GM12873 (cell line): ENCODE results near the gene EFTUD2.

ENCODE experiments used
- TF ChIP-seq, protein P1 (sequence below): IDR thresholded peaks from 2 replicates; pipeline ENCODE4 v1.5.1; 2012; ENCODE audit warnings: low read depth, mild to moderate bottlenecking, moderate library complexity, low read length, control low read depth; ENCODE audit not compliant: insufficient read depth; ENCODE audit errors: missing control alignments

The EFTUD2 gene

DNA sequence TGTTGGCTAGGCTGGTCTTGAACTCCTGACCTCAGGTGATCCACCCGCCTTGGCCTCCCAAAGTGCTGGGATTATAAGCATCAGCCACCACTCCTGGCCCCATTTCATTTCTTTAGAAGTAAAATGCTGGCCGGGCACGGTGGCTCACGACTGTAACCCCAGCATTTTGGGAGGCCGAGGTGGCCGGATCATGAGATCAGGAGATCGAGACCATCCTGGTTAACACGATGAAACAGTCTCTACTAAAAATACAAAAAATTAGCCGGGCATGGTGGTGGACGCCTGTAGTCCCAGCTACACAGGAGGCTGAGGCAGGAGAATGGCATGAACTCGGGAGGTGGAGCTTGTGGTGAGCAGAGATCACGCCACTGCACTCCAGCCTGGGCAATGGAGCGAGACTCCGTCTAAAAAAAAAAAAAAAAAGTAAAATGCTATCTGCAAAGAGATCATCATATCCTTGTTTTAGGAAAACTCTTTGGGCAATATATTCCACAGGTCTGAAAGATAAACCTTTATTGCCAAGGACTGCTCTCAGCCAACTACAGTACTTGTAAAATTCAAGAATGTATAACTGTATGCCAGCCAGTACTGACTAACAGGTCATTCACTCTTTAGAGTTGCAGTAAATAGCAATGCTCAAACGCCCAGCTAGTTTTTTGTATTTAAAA lies 73.0 kb downstream of the EFTUD2 start:
- TF ChIP-seq, protein P1, sequence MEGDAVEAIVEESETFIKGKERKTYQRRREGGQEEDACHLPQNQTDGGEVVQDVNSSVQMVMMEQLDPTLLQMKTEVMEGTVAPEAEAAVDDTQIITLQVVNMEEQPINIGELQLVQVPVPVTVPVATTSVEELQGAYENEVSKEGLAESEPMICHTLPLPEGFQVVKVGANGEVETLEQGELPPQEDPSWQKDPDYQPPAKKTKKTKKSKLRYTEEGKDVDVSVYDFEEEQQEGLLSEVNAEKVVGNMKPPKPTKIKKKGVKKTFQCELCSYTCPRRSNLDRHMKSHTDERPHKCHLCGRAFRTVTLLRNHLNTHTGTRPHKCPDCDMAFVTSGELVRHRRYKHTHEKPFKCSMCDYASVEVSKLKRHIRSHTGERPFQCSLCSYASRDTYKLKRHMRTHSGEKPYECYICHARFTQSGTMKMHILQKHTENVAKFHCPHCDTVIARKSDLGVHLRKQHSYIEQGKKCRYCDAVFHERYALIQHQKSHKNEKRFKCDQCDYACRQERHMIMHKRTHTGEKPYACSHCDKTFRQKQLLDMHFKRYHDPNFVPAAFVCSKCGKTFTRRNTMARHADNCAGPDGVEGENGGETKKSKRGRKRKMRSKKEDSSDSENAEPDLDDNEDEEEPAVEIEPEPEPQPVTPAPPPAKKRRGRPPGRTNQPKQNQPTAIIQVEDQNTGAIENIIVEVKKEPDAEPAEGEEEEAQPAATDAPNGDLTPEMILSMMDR, result no peak

DNA sequence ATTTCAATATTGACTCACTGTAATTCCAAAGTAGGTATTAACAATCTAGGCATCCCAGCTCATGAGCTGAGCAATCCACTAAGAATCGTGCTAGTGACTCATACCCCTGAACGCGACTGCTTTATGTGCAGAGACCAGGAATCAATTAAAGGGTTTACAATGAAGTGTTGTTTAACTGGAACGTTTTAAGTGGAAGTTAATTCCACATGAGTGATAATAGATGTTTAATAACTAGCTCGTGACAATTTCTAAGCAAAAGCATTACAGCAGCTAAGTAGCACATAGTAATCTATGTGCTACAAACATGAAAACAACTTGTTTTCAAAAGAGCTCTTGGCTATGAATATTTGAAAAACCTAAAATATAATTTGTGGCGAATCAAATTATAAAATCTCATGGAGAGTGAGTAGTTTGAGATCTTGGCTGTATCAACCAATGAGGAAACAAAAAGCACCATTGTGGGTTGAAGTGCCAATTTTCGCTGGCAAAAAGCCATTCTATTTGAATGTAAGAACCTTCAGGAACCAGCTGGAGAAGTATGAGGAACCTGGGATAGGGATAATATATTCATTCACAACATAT lies 78.5 kb downstream of the EFTUD2 start:
- TF ChIP-seq, protein P1, result no peak

DNA sequence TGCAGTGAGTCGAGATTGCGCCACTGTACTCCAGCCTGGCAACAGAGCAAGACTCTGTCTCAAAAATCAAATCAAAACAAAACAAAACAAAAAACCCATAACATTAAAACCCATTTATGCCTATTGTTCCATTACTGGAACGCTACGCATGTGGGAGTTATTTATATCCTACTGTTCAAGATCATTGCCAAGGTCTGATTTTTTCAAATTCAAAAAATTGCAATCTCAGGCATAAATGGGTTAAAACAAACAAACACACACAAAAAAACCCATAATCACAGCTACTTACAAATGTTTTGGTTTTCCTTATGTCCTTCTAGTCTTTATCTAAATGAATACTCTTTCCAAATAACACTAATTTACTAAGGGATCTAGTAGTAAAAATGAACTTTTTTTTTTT lies 87.0 kb downstream of the EFTUD2 start:
- TF ChIP-seq, protein P1, result no peak

DNA sequence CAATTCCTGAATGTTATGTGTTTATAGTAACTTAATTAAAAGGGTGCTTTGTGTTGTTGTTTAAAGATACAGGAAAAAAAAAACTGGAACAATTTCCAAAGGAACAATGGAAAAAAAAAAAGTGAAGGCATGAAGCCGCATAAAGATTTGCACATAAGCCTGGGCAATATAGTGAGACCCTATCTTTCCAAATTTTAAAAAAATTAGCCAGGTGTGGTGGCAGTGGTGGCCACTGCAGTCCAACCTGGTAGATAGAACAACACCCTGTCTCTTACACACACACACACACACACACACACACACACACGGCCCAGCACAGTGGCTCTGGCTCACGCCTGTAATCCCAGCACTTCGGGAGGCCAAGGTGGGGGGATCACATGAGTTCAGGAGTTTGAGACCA lies 91.1 kb downstream of the EFTUD2 start:
- TF ChIP-seq, protein P1, result no peak

DNA sequence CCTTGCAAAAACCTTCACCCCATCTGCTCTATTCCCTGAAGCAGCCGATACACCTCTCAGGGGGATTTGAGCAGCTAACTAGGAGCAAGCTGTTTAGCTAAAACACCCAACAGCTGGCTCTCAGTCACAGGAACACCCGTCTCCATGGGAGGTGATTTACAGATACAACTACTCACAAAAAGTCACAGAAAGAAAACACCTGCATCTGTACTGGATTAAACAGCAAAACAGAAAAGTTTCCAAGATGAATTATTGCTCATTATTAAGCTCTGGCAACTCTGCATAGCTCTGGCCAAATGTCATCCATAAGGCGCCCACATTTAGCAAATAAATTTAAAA lies 91.5 kb downstream of the EFTUD2 start:
- TF ChIP-seq, protein P1, result no peak

- TF ChIP-seq, protein P1, result no peak
Measured at GRCh38 chr17:44807093-44807816, 92.0 kb downstream of the EFTUD2 start.

GRCh38 chr17:44804302-44805089 lies 94.7 kb downstream of the EFTUD2 start:
- TF ChIP-seq, protein P1, result no peak
